Right lung (tissue), 10 donors: ENCODE measurements around the gene TES. TPM values are rescaled to one million over a fixed set of nuclear protein-coding genes. Genes with fewer than 3 reads are reported as not detected.
A peak's percentile ranks its signal among the peaks of the same experiment; 100 is the strongest.
"Not testable (repeated sequence)": the region's sequence is repeated elsewhere in the genome, so short reads cannot be mapped to it uniquely, and the experiment has no call there.

Experiments used
- DNase-seq, 2 donors: peaks; one replicate each; pipeline ENCODE4 v3.0.0-alpha.2; 2013
- long read RNA-seq, 8 donors: transcript quantifications; one replicate each; lab custom pipeline, GENCODE V29; 2026
- polyA plus RNA-seq, 5 donors: library from polyadenylated mRNA; unstranded; fragments of 120-200 nt; gene quantifications; one replicate each; pipeline versions ENCODE4 v1.2.1 to v1.2.3, GENCODE V29; 2013; ENCODE audit warnings: inconsistent platforms in 1 of 5, low replicate concordance in 1 of 5; ENCODE audit not compliant: insufficient read length in 5 of 5, insufficient read depth in 1 of 5

The TES gene, protein sequence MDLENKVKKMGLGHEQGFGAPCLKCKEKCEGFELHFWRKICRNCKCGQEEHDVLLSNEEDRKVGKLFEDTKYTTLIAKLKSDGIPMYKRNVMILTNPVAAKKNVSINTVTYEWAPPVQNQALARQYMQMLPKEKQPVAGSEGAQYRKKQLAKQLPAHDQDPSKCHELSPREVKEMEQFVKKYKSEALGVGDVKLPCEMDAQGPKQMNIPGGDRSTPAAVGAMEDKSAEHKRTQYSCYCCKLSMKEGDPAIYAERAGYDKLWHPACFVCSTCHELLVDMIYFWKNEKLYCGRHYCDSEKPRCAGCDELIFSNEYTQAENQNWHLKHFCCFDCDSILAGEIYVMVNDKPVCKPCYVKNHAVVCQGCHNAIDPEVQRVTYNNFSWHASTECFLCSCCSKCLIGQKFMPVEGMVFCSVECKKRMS
- 10 to 100 TPM; 53.1 to 74.8 (median 71.9) TPM for polyA plus RNA-seq
- long read RNA-seq, donor 1, transcript TES-201 (7 exons, 2,782 nt): major isoform, 25 of 74 reads
- long read RNA-seq, donor 1, transcript TES-211 (3 exons, 911 nt): minor isoform, 5 of 74 reads
- long read RNA-seq, donor 1, partial matches to known transcripts: 40 of 74 reads
- long read RNA-seq, donor 1, other reads (novel, unspliced or antisense): 0 of 74 reads
- long read RNA-seq, donor 2, transcript TES-201 (7 exons, 2,782 nt): major isoform, 12 of 82 reads
- long read RNA-seq, donor 2, partial matches to known transcripts: 65 of 82 reads
- long read RNA-seq, donor 2, other reads (novel, unspliced or antisense): 0 of 82 reads
- long read RNA-seq, donor 3, transcript TES-201 (7 exons, 2,782 nt): major isoform, 22 of 70 reads
- long read RNA-seq, donor 3, partial matches to known transcripts: 39 of 70 reads
- long read RNA-seq, donor 3, other reads (novel, unspliced or antisense): 0 of 70 reads
- long read RNA-seq, donor 4, transcript TES-201 (7 exons, 2,782 nt): major isoform, 9 of 108 reads
- long read RNA-seq, donor 4, partial matches to known transcripts: 92 of 108 reads
- long read RNA-seq, donor 4, other reads (novel, unspliced or antisense): 0 of 108 reads
- long read RNA-seq, donor 5, transcript TES-211 (3 exons, 911 nt): minor isoform, 9 of 85 reads
- long read RNA-seq, donor 5, transcript TES-201 (7 exons, 2,782 nt): major isoform, 32 of 85 reads
- long read RNA-seq, donor 5, partial matches to known transcripts: 39 of 85 reads
- long read RNA-seq, donor 5, other reads (novel, unspliced or antisense): 0 of 85 reads
- long read RNA-seq, donor 6, transcript TES-201 (7 exons, 2,782 nt): major isoform, 39 of 80 reads
- long read RNA-seq, donor 6, partial matches to known transcripts: 33 of 80 reads
- long read RNA-seq, donor 6, other reads (novel, unspliced or antisense): 0 of 80 reads
- long read RNA-seq, donor 7, transcript TES-211 (3 exons, 911 nt): minor isoform, 5 of 62 reads
- long read RNA-seq, donor 7, transcript TES-201 (7 exons, 2,782 nt): major isoform, 21 of 62 reads
- long read RNA-seq, donor 7, partial matches to known transcripts: 34 of 62 reads
- long read RNA-seq, donor 7, other reads (novel, unspliced or antisense): 0 of 62 reads
- long read RNA-seq, donor 8, transcript TES-201 (7 exons, 2,782 nt): major isoform, 6 of 14 reads
- long read RNA-seq, donor 8, partial matches to known transcripts: 7 of 14 reads
- long read RNA-seq, donor 8, other reads (novel, unspliced or antisense): 0 of 14 reads

DNA sequence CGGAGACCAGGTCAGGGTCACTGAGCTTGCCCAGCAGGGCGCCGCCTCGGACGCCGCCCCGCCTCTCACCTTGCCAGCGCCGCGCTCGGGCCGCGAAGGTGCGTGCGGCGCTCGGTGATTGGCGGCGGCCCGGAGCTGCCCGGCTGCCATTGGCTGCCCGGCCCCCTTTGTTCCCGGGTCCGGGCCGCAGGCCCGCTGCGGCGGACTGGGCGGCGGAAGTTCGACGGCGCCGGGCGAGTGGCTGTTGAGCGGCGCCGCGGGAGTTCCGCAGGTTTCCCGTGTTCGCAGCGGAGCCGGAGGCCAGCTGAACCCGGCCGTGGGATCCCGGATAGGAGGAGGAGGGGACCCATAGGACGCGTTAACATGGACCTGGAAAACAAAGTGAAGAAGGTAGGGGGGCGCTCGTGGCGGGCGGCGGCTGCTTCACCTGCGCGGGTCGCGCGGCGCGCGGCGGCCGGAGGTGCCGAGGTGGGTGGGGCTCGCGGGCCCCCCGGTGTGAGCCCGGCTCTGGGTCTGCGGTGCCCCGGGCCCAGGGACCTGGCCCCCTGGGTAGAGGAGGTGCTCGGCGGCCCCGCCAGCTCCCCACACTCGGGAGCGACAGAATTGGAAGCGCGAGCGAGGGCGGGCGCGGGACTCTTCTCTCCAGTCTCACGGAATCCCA lies at the start of gene TES:
Gene TES, plus strand, starts transcription at position 195 of the 661 bp plus-strand sequence. Its CDS starts 169 bp downstream, at position 364.
- DNase-seq: peak; percentile 58 to 63

DNA sequence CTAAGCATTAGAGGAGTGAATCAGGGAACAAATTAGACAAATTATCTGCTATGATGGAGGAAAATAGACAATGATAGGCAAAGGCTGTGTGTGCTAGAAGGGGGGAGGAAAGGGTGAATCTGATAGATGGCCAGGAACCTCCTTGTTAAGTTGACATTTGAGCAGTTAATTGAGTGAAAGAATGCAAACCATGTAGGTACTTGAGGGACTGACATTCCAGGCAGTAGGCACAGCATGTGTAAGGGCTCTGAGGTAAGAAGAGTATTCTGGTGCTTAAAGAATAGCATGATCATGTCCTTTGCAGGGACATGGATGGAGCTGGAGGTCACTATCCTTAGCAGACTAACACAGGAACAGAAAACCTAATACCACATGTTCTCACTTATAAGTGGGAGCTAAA lies 48.6 kb upstream of the TES start:
- no peak for DNase-seq

DNA sequence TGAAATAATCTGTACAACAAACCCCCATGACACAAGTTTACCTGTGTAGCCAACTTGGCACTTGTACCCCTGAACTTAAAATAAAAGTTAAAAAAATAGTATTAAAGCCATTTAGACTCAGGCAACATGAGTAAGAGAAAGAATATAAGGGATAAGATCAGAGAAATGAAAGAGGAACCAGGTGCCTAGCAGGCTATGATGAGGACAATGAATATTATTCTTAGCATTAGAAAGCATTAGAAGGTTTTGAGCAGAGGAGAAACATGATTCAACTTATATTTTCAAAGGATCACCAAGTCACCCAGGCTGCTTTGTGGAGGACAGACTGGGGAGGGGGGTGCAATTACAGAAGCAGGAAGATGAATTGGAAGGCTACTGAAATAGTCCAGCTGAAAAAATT lies 48.1 kb upstream of the TES start:
- DNase-seq: no peak

DNA sequence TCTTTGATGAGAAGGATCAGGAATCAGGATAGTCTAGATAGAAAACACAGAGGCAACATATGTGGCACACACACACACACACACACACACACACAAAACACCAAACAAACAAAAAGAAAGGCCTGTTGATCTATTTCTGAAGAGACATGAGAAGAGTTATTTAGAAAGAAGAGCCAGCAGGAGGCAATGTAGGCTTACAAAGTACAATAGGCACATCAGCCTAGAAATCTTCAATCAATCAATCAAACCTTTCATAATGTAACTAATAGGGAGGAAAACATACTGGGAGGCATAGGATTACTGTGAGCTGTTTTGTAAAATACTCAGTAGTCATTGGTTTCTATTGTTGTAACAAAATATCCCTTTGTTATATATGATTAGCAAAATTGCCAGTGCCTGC lies 47.3 kb upstream of the TES start:
- DNase-seq: no peak

DNA sequence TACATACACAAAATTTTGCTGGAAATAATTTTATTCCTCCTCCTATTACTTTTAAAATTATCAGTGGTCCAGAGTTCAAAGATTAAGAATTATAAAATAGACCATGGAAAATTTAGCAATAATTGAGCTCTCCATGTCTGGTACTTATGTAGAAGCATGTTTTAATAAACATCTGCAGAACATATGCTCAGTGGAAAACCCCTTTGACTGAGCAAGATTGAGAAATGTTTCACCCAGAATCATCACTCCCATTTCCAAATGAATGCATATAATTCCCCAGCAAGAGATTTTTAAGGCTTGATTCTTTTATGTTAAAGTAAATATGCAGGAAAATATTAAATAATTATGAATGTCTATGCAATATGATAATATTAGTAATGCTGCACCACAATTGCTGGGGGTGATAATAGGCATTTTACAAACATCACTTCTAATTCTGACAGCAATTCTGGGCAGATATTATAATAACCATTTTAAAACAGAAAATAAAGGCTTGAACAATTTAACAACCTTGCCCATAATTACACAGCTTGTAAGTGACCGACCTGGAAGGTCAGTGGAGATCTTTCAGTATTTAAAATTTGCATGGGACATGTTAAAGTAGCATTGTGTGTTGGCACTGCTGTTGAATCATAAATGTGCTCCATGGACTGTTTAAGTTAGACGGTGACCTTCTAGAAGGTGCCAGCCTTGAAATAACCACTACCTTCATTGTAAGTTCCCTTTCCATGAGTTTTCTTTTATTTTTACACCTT lies 45.6 kb upstream of the TES start:
- DNase-seq: no peak

DNA sequence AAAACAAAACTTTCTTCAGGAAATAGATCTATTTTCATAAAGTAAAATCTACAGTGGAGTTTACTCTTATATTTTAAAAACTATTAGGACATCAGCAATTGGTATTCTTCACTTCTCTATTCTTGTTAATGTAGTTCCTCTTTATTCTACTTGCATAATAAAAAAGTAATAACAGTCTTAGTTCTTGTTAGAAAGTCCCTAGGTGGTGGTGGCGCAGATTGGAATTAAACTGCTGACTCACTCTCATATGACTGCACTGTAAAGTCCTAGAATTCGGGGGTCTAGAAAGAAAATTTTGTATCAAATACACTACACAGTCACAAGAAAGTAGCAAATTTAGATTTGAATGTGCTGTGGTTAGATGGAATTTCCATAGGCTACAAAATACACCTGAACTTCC lies 44.6 kb upstream of the TES start:
- DNase-seq: no peak

DNA sequence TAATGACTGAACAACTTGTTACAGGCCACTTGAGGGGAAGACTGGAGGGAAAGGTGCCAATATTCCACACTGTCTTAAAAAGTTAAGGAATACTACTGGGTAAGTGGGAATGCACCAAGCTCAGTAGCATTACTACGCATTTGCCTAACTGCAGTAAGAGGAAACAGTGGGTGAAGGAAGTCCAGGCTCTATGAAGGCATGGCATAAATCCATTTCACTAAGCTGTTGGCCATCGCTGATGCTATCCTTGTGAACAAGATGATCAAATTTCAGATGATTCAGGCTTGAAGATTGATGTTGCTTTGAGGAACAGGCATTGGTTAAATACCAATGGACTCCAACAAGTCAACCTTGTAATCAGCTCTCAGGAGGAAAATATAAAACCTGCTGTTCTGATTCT lies 44.2 kb upstream of the TES start:
- DNase-seq: no peak

DNA sequence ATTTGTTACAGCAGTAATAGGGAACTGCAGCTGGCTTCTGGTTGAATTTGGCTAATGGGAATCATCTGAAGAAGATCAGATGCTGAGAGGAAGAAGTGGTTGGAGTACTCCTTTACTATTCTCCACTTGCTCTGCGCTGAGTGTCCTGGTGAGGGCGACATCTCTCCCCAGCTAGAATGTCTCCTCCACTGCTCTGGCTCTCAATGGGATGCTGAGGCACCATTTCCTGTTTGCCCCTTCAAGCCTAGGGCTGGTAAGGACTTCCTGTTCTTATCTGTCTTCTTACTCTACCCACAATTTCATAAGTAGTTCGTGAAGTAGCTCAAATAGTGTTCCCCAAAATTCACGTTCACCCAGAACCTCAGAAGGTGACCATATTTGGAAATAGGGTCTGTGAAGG lies 43.2 kb upstream of the TES start:
- DNase-seq: no peak

DNA sequence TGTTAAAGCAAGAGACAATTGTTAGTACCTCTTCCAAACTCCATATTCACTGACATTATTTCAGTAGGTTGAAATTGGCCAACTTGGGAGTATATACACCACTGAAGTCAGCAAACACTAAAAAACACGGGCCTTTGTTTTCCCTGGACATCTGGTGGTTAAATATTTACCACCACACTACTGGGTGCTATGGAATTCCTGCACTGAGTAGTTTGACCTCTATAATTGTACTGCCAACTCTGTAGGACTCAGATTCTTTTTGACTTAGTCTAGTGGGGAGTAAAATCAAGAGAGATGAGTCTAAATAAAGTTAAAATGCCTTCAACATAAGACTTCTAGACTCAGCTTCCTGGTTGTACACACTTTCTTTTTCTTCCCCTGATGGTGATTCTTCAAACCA lies 41.3 kb upstream of the TES start:
- no peak for DNase-seq

DNA sequence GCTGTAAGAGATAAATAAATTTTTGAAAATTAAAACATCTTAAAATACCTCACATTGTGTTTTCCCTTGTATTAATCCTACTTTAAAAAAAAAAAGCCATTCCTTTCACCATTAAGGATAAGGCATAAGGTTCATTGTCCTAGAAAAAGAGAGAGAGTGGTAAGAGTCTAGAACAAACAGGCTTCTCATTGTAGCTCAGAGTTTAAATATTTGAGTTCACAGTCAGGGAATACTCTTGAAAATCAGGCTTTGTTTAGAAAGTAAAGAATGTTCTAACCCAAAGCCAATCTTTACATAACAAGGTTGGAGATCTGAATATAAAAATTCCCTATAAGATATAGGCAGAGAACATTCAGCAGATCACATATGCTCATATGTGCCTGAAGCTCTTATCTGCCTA lies 40.2 kb upstream of the TES start:
- no peak for DNase-seq

DNA sequence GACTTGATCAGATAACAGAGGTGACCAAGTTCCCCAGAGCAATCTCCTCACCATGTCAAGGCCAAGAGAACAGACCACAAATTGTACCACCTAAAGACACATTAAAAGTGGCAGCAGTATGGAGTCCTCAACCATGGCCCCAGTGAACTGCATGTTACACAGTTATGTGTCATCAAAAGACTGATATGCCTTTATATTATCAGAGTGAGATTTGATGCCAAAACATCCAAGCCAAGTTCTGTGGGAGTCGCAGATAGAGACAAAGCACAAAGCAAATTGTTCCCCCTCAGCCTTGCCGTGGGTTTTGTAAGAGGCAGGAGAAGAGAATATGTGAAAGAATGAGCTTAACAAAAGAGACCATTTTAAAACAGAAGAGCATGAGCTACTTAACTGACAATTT lies 39.2 kb upstream of the TES start:
- DNase-seq: no peak

DNA sequence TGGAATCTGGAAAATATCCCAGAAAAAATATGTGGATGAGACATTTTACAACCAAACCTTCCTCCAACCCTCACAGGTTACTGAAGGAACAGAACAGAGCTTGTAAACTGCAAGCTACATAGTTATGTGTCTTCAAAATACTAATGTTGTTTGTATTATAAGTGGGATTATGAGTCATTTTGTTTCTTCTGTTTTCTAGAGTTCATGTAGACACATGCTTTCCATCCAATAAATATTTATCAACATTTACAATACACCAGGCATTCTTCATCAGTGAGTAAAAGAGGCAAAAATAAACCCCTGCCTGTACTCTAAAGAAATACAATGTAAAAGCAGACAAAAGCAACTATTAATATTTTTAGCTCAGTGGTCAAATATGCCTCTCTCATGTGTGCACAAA lies 38.0 kb upstream of the TES start:
- no peak for DNase-seq

DNA sequence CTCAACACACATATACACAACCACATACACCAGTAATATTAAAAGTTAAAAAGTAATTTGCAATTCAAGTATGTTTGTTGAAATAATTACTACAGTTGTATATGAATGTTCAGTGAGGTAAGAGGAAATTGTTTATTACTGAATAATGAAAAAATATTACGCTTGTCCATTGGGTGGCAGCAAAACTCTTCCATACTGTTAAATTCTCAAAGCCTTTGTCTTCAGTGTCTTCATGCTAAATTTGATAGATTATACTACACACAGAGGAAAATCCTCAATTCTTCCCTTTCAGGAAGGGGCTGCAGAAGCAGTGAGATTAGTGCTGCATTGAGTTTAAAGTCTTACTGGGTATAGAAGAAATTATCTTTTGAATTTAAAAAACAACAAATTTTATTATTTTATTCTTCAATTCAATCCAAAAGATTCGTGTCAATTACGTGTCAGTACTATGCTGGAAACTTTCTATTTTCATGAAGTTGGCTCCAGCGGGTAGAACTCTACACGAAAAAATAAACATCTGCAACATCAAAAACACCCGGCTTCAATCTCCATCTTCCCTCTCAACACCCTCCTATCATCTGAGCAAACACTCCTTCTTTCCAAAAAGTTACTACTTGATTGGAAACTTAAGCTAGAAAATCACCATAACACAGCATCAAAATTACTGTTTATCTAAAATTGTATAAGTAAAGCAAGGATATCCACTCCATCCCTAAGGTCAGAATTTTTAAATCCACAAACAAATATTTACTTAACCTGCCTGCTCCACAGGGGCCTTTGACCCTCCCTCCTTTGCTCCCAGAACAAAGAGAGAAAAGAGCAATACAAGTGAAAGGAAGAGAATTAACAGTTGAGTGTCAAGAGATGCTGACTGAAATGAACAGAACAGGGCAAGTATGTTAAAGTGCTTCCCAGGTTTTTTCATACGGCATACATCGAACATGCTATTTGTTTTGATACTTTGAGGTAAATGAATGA lies 37.0 kb upstream of the TES start:
- DNase-seq: peak; percentile 30 to 49

DNA sequence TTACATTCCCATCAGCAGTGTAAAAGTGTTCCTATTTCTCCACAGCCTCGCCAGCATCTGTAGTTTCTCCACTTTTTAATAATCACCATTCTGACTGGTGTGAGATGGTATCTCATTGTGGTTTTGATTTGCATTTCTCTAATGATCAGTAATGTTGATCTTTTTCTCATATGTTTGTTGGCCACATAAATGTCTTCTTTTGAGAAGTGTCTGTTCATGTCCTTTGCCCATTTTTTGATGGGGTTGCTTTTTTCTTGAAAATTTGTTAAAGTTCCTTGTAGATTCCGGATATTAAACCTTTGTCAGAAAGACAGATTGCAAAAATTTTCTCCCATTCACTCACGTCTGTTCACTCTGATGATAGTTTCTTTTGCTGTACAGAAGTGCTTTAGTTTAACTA lies 35.2 kb upstream of the TES start:
- not testable (repeated sequence) for DNase-seq

DNA sequence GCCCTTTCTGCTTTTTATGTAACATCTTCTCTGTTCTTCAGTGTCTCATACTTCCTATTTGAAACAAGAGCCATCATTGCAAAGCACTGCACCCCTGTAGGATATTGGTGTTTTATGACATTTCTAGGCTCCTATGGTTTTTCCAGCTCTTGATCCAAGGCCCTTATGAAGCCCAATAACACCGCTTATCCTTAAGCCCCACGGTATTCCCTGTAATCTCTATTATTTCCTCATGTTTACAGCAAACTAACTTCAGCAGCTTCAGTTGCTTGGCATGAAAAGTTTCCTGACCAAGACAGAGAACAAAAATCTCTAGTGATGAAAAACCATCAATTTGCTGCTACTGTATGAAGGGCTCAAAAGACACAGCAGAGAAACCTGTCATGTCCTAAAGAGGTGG lies 34.1 kb upstream of the TES start:
- DNase-seq: no peak

DNA sequence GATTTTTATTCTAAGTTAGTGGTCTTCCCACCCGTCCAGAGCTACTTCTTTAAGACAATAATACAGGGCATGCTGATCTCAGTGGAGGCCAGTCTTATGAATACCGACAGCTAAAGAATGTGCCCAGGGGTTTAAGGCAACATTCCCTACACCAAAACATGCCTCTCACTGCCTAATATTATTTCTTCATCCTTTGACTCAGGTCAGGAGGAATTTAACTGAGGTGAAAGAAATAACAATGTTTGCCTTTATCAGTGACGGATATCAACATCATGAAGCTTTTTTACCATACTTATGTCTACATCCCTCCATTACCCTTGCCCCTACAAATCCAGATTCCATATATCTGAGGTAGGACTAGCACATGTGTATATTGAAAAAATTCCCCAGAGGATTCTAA lies 33.3 kb upstream of the TES start:
- DNase-seq: no peak

DNA sequence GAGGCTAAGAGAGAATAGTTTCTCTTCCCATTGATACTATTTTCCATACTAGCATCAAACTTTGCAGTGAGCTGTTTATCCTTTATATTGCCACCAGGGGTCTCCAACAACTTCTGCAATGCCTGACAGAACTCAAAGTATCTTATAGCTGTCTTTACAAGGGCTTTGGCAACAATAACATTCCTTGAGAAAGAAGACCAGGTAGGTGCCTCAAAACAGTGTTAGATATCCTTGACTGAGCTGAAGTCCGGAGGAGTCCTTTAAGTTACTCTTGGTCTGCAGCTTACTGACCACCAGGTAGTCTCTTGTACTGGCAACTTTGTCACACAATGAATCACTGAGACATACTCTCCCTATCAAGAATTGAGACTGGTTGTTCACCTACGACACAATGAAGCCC lies 30.0 kb upstream of the TES start:
- DNase-seq: peak in 1 of 2 donors; percentile 36

DNA sequence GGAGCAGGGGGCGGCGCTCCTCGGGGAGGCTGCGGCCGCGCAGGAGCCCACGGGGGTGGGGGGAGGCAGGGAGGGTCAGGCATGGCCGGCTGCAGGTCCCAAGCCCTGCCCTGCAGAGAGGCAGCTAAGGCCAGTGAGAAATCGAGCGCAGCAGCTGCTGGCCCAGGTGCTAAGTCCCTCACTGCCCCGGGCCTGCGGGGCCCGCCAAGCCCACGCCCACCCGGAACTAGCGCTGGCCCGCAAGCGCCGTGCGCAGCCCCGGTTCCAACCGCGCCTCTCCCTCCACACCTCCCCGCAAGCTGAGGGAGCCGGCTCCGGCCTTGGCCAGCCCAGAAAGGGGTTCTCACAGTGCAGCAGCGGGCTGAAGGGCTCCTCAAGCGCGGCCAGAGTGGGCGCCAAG lies 28.3 kb upstream of the TES start:
- no peak for DNase-seq

DNA sequence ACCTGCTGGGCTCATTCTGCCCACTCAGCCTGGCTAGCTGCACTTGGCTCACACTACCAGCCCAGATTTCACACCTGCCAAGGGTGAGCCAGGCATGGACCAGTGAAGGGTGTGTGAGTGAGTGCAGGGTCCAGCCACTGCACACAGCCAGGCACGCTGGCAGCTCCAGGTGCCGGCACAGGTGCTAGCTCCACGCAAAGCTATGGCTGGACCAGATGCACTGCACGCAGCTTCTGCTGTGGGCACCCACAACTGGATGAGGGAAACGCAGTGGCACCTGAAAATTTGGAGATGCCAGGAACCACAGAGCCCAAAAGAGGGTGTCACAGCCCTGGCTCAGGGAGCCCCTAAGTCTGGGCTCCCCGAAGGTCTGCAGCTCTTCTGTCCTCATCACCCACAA lies 24.9 kb upstream of the TES start:
- no peak for DNase-seq
